ENCODE measurements around the gene PCBP3. TPM values are rescaled to one million over a fixed set of nuclear protein-coding genes. Genes with fewer than 3 reads are reported as not detected.

The PCBP3 gene
- total and polyA plus RNA-seq, 12 donors, result 1.7 to 15.8 (median 4.7) TPM

GRCh38 chr21:45787371-45787770 lies 143.8 kb downstream of the PCBP3 start:
- no peak for DNase-seq

GRCh38 chr21:45788198-45788597 lies 144.7 kb downstream of the PCBP3 start:
- Histone ChIP-seq H3K4me3 (no peak overlapping the region), H3K27ac (no peak overlapping the region), H3K36me3 (replicated peaks in 1 of 2) (no peaks in the 10 kb centered on the region), H3K9me3 (replicated peaks in 1 of 3) (no peaks in the 10 kb centered on the region), H3K4me1 (replicated peaks in 1 of 2) (no peaks in the 10 kb centered on the region), H3K27me3 (no peaks in the 10 kb centered on the region)
- DNase-seq, result no peak
- no peak for TF ChIP-seq POLR2A (IDR thresholded peaks at IDR 0.05)
- TF ChIP-seq, protein P1, sequence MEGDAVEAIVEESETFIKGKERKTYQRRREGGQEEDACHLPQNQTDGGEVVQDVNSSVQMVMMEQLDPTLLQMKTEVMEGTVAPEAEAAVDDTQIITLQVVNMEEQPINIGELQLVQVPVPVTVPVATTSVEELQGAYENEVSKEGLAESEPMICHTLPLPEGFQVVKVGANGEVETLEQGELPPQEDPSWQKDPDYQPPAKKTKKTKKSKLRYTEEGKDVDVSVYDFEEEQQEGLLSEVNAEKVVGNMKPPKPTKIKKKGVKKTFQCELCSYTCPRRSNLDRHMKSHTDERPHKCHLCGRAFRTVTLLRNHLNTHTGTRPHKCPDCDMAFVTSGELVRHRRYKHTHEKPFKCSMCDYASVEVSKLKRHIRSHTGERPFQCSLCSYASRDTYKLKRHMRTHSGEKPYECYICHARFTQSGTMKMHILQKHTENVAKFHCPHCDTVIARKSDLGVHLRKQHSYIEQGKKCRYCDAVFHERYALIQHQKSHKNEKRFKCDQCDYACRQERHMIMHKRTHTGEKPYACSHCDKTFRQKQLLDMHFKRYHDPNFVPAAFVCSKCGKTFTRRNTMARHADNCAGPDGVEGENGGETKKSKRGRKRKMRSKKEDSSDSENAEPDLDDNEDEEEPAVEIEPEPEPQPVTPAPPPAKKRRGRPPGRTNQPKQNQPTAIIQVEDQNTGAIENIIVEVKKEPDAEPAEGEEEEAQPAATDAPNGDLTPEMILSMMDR (IDR thresholded peaks at IDR 0.05), result no peak
- WGBS, 4 donors, result 73 to 82% (median 77%) methylated on average over 10 to 16 of the region's 16 CpGs
- intact Hi-C loops (cut with DNase I), result no loop called here

More at GRCh38 chr21:45787371-45787770, 143.8 kb downstream of the PCBP3 start:
- Histone ChIP-seq H3K36me3 (replicated peaks in 1 of 2) (no peaks in the 10 kb centered on the region), H3K4me3 (no peak overlapping the region), H3K27ac (no peak overlapping the region), H3K4me1 (replicated peaks in 1 of 2) (no peaks in the 10 kb centered on the region), H3K27me3 (no peaks in the 10 kb centered on the region), H3K9me3 (replicated peaks in 1 of 3) (no peaks in the 10 kb centered on the region)
- TF ChIP-seq, protein P1 (IDR thresholded peaks at IDR 0.05), result no peak
- TF ChIP-seq POLR2A (IDR thresholded peaks at IDR 0.05), result no peak
- WGBS, 4 donors, result 86 to 96% (median 91%) methylated on average over 6 to 8 of the region's 8 CpGs
- intact Hi-C loops (cut with DNase I), result no loop called here

DNA sequence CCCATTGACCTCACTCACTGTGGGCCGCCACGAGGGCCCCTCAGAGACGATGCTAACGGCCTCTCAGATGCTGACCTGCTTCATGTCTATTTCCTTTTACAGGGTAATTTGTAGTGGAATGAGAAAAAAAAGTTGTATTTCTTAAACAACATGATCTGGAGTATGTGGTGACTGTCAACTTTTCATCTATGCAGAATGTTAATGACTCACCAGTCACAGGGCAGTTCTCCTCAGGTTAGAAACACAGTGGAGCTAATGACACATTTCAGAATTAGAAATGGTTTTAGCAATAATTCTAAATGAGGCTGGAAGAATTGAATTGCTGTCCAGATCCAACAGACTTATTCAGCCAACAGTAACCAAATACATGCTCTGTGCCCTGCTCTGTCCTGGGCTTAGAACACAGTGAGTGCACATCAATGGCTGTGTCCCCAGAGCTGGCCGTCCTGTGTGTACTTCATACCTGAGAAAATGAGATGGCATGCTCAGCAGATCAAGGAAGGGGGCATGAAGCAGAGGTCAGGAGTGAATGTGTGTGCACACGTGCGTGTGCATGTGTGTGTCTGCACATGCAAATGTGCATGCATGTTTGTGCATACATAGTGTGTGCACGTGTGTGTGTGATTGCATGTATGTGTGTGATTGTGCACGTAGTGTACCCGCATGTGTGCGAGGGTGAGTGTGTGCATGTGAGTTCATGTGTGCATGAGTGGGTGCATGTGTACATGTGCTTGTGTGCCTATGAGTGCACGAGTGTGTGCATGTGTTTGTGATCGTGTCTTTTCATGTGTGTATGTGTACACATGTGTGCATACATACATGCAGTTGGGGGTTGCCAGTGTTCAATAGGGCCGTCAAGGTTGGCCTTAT lies 145.3 kb downstream of the PCBP3 start:
- TF ChIP-seq, protein P1 (IDR thresholded peaks at IDR 0.05), result no peak
- TF ChIP-seq POLR2A (IDR thresholded peaks at IDR 0.05), result no peak
- Histone ChIP-seq H3K27me3 (no peaks in the 10 kb centered on the region), H3K4me1 (replicated peaks in 1 of 2) (no peaks in the 10 kb centered on the region), H3K27ac (no peak overlapping the region), H3K36me3 (replicated peaks in 1 of 2) (no peaks in the 10 kb centered on the region), H3K9me3 (replicated peaks in 1 of 3) (no peaks in the 10 kb centered on the region), H3K4me3 (no peak overlapping the region)
- DNase-seq, result no peak
- 77 to 82% (median 81%) methylated on average over 14 of the region's 14 CpGs for WGBS, 4 donors
- intact Hi-C loops (cut with DNase I), result no loop called here

DNA sequence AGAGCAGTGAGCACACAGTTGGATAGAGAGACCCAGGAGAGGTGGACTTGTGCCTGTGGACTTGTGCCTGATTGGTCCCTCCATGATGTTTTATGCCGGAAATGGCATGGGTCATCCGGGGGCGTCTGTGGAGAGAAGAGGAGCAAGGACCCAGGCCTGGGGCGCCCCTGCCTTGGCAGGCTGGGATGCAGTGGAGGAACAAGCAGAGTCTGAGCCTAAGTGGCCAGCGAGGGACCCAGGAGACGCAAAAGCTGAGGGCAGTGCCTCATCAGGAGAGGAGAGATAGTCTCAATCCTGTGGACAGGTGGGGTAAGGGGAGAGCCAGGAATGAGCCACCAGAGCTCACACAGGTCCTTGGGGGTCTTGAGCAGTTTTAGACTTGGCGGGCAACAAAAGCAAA lies 146.9 kb downstream of the PCBP3 start:
- no peaks in the 10 kb centered on the region for H3K4me1 ChIP-seq (replicated peaks in 1 of 2)
- no peak overlapping the region for H3K4me3 ChIP-seq
- 90 to 97% (median 92%) methylated on average over 7 of the region's 7 CpGs for WGBS, 4 donors
- H3K9me3 ChIP-seq (replicated peaks in 1 of 3), result no peaks in the 10 kb centered on the region
- no peaks in the 10 kb centered on the region for H3K36me3 ChIP-seq (replicated peaks in 1 of 2)
- intact Hi-C loops (cut with DNase I), result no loop called here
- no peak for DNase-seq
- H3K27ac ChIP-seq, result no peak overlapping the region
- TF ChIP-seq, protein P1 (IDR thresholded peaks at IDR 0.05), result no peak
- no peak for TF ChIP-seq POLR2A (IDR thresholded peaks at IDR 0.05)
- no peaks in the 10 kb centered on the region for H3K27me3 ChIP-seq
